Measurements from ENCODE around the gene MIPOL1.

DNA sequence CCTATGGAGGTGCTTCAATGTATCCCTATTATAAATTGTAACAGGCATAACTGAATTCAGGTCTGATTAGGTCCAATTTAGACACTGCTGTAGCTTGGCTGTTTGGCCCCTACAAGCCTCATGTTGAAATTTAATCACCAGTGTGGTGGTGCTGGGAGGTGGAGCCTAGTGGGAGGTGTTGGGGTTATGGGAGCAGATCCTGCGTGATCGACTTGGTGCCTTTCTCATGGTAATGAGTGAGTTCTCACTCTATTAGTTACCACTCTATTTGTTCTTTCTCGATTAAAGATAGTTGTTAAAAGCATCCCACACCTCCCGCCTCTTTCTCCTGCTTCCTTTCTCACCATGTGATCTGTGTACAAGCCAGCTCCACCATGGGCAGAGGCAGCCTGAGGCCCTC, 275.2 kb downstream of the MIPOL1 start:
- TF ChIP-seq CTCF (IDR thresholded peaks at IDR 0.05) (no peak), POLR2A (IDR thresholded peaks at IDR 0.05) (no peak)
